ENCODE data around the gene EML1. TPM values are rescaled to one million over a fixed set of nuclear protein-coding genes. Genes with fewer than 3 reads are reported as not detected.
A peak's percentile ranks its signal among the peaks of the same experiment; 100 is the strongest.

EML1 gene
- total RNA-seq, 1 experiment from 2014 or later = 9.5 TPM

GRCh38 chr14:99791476-99792209 is 1.6 kb upstream of the EML1 start:
- POLR2A ChIA-PET = interaction anchor here (0.7 to 3.7 kb wide), 4 partner anchors 34 to 311 kb away, joined by 3 to 19 read pairs (median 4); partner anchors contain the start of genes CCNK and SETD3
- no peak overlapping the region for H3K27ac Mint-ChIP-seq (ENCODE audit: low read depth, unreplicated experiment)
- H3K4me1 Mint-ChIP-seq (ENCODE audit: insufficient read depth, unreplicated experiment) = peaks cover 24% of the 10 kb centered on the region
- no peak for TF ChIP-seq CTCF (IDR thresholded peaks at IDR 0.05; ENCODE audit: unreplicated experiment)
- no peak overlapping the region for H3K4me3 Mint-ChIP-seq (ENCODE audit: unreplicated experiment)
- DNase-seq (ENCODE audit: unreplicated experiment) = no peak
- no peaks in the 10 kb centered on the region for H3K9me3 Mint-ChIP-seq (ENCODE audit: unreplicated experiment)
- H3K36me3 Mint-ChIP-seq (ENCODE audit: insufficient read depth, unreplicated experiment) = no peaks in the 10 kb centered on the region
- no TSS peak for BruUV-seq (replicated peaks)
- CTCF ChIA-PET = interaction anchor here (0.5 to 1.0 kb wide), 6 partner anchors 37 to 399 kb away, joined by 3 to 4 read pairs (median 3); no protein-coding TSS in a partner anchor
- H3K27me3 Mint-ChIP-seq (ENCODE audit: insufficient read depth, unreplicated experiment) = no peaks in the 10 kb centered on the region
- intact Hi-C loops (cut with micrococcal nuclease) = loop anchor here (2.0 to 5.0 kb wide), 3 partner anchors 61 to 109 kb away; partner anchors contain the start of gene CYP46A1

- no peak overlapping the region for H3K27ac Mint-ChIP-seq (ENCODE audit: low read depth, unreplicated experiment)
- no peaks in the 10 kb centered on the region for H3K9me3 Mint-ChIP-seq (ENCODE audit: unreplicated experiment)
- TF ChIP-seq CTCF (IDR thresholded peaks at IDR 0.05; ENCODE audit: unreplicated experiment) = no peak
- ChIA-PET CTCF (interaction anchor here (0.7 to 1.6 kb wide), 4 partner anchors 11 to 113 kb away, joined by 3 to 4 read pairs (median 4); no protein-coding TSS in a partner anchor), POLR2A (interaction anchor here (0.9 to 3.7 kb wide), 4 partner anchors 34 to 311 kb away, joined by 3 to 19 read pairs (median 6); partner anchors contain the start of genes CCNK and SETD3)
- BruUV-seq (replicated peaks) = TSS peak; percentile 37
- no peak for DNase-seq (ENCODE audit: unreplicated experiment)
- H3K36me3 Mint-ChIP-seq (ENCODE audit: insufficient read depth, unreplicated experiment) = no peaks in the 10 kb centered on the region
- intact Hi-C loops (cut with micrococcal nuclease) = loop anchor here (2.0 to 5.0 kb wide), 3 partner anchors 61 to 110 kb away; partner anchors contain the start of gene CYP46A1
- no peaks in the 10 kb centered on the region for H3K27me3 Mint-ChIP-seq (ENCODE audit: insufficient read depth, unreplicated experiment)
- peak overlapping the region; percentile 64 for H3K4me3 Mint-ChIP-seq (ENCODE audit: unreplicated experiment)
- peaks cover 24% of the 10 kb centered on the region for H3K4me1 Mint-ChIP-seq (ENCODE audit: insufficient read depth, unreplicated experiment)
Observed at GRCh38 chr14:99792210-99792535, 1.0 kb upstream of the EML1 start.

GRCh38 chr14:99792551-99793212 is 531 bp upstream of the EML1 start:
- H3K27me3 Mint-ChIP-seq (ENCODE audit: insufficient read depth, unreplicated experiment) = no peaks in the 10 kb centered on the region
- DNase-seq (ENCODE audit: unreplicated experiment) = no peak
- no peak for TF ChIP-seq CTCF (IDR thresholded peaks at IDR 0.05; ENCODE audit: unreplicated experiment)
- H3K4me3 Mint-ChIP-seq (ENCODE audit: unreplicated experiment) = peak overlapping the region; percentile 64
- intact Hi-C loops (cut with micrococcal nuclease) = loop anchor here (2.0 to 5.0 kb wide), 3 partner anchors 62 to 110 kb away; partner anchors contain the start of gene CYP46A1
- CTCF ChIA-PET = interaction anchor here (0.7 to 1.6 kb wide), 3 partner anchors 11 to 113 kb away, joined by 3 to 4 read pairs (median 3); no protein-coding TSS in a partner anchor
- H3K9me3 Mint-ChIP-seq (ENCODE audit: unreplicated experiment) = no peaks in the 10 kb centered on the region
- peaks cover 24% of the 10 kb centered on the region for H3K4me1 Mint-ChIP-seq (ENCODE audit: insufficient read depth, unreplicated experiment)
- POLR2A ChIA-PET = interaction anchor here (0.7 to 3.7 kb wide), 4 partner anchors 35 to 312 kb away, joined by 3 to 19 read pairs (median 6); partner anchors contain the start of genes CCNK and SETD3
- no peaks in the 10 kb centered on the region for H3K36me3 Mint-ChIP-seq (ENCODE audit: insufficient read depth, unreplicated experiment)
- no TSS peak for BruUV-seq (replicated peaks)
- no peak overlapping the region for H3K27ac Mint-ChIP-seq (ENCODE audit: low read depth, unreplicated experiment)

Data from MCF 10A (cell line).